K562 (cell line): ENCODE measurements around the gene ANAPC5. TPM values are rescaled to one million over a fixed set of nuclear protein-coding genes. Genes with fewer than 3 reads are reported as not detected.
A peak's percentile ranks its signal among the peaks of the same experiment; 100 is the strongest.
"Not testable (repeated sequence)": the region's sequence is repeated elsewhere in the genome, so short reads cannot be mapped to it uniquely, and the experiment has no call there.

ENCODE experiments used
- ATAC-seq: fragments of 200-7000 bp; cut with Tn5 transposase; 3 replicates; pipeline ENCODE4 v1.9.1; 2020; ENCODE audit warnings: moderate library complexity
- BruUV-seq: library from RNA; stranded (reverse); fragments of 400-500 nt; replicated peaks from 2 replicates; lab custom pipeline; 2021; lab: Mats Ljungman, UMichigan
- CTCF ChIA-PET: fragments of 300-600 bp; formaldehyde crosslinking; extraction: SDS; loops from one replicate; lab custom pipeline; 2021; ENCODE audit warnings: low intra/inter-chr PET ratio; lab: Yijun Ruan, JAX
- POLR2A ChIA-PET: fragments of 300-600, 350-650 bp; sonication (Branson Sonifier 250); formaldehyde crosslinking; extraction: SDS; loops from one replicate; lab custom pipeline; 2021; ENCODE audit warnings: antibody characterized with exemption, inconsistent platforms; lab: Yijun Ruan, JAX
- DNase-seq, 4 experiments: peaks; one replicate each; pipeline versions ENCODE4 v3.0.0 to v3.0.0-alpha.2; 2011 to 2018; ENCODE audit warnings: low spot score in 3 of 4, mixed read lengths in 3 of 4; ENCODE audit errors: extremely low read depth in 1 of 4
- FAIRE-seq: peaks from 2 replicates; lab custom pipeline; 2011; peaks lifted over from hg19 to GRCh38; lab: Jason Lieb, UNC
- H2AFZ ChIP-seq: 2 replicates; pipeline ENCODE4 v1.6.0; 2011; ENCODE audit warnings: low read depth, low read length, control low read depth, inconsistent platforms
- H3K27ac ChIP-seq: fragments of 200-600 bp; 3 replicates; pipeline ENCODE4 v1.8.0; 2011; ENCODE audit warnings: low read depth, mild to moderate bottlenecking, control low read depth, inconsistent platforms, low read length, moderate library complexity, mixed read lengths; ENCODE audit errors: extremely low read depth
- H3K27me3 ChIP-seq, 2 experiments: fragments of 300-600 bp in 1 of 2; 2 replicates in 1 of 2; 3 replicates in 1 of 2; pipeline versions ENCODE4 v1.6.0 to v1.8.0; 2011; ENCODE audit warnings: inconsistent platforms in 2 of 2, low read length in 2 of 2, mild to moderate bottlenecking in 1 of 2, mixed read lengths in 1 of 2, moderate library complexity in 1 of 2; ENCODE audit not compliant: control insufficient read depth in 2 of 2, insufficient read depth in 2 of 2
- H3K36me3 ChIP-seq: fragments of 300-600 bp; 3 replicates; pipeline ENCODE4 v1.8.0; 2011; ENCODE audit warnings: mild to moderate bottlenecking, low read length, inconsistent platforms; ENCODE audit not compliant: control insufficient read depth, insufficient read depth
- H3K4me1 ChIP-seq, 2 experiments: fragments of 200-600 bp in 1 of 2; replicated peaks in 1 of 2; 2 replicates in 1 of 2; 3 replicates in 1 of 2; pipeline versions ENCODE4 v1.5.1 to v1.8.0; 2011; ENCODE audit warnings: inconsistent platforms in 2 of 2, low read length in 2 of 2, mild to moderate bottlenecking in 1 of 2, mixed read lengths in 1 of 2, moderate library complexity in 1 of 2; ENCODE audit not compliant: control insufficient read depth in 2 of 2, insufficient read depth in 2 of 2
- H3K4me2 ChIP-seq: 2 replicates; pipeline ENCODE4 v1.6.1; 2011; ENCODE audit warnings: low read length, control low read depth, inconsistent platforms, mixed read lengths; ENCODE audit not compliant: insufficient read depth
- H3K4me3 ChIP-seq: fragments of 200-600 bp; sonication (generic), shearing (Covaris generic); 2 replicates; pipeline ENCODE4 v1.5.1; 2016; ENCODE audit warnings: control low read depth, inconsistent platforms
- H3K79me2 ChIP-seq: fragments of 200-600 bp; 3 replicates; pipeline ENCODE4 v1.8.0; 2011; ENCODE audit warnings: low read length, inconsistent platforms; ENCODE audit not compliant: control insufficient read depth, insufficient read depth
- H3K9ac ChIP-seq, 2 experiments: 2 replicates each; pipeline versions ENCODE4 v1.6.0 to v1.6.1; 2011; ENCODE audit warnings: low read depth in 2 of 2, low read length in 2 of 2, control low read depth in 1 of 2, inconsistent platforms in 1 of 2, mild to moderate bottlenecking in 1 of 2, mixed read lengths in 1 of 2; ENCODE audit not compliant: insufficient read depth in 1 of 2
- H3K9me1 ChIP-seq: one replicate; pipeline ENCODE4 v1.6.0; 2011; ENCODE audit warnings: inconsistent platforms, mild to moderate bottlenecking, low read length, moderate library complexity; ENCODE audit not compliant: control insufficient read depth, insufficient read depth
- H3K9me3 ChIP-seq: replicated peaks from 2 replicates; pipeline ENCODE4 v1.5.1; 2011; ENCODE audit warnings: low read depth, low read length, inconsistent platforms; ENCODE audit not compliant: control insufficient read depth, insufficient read depth
- H4K20me1 ChIP-seq: replicated peaks from 2 replicates; pipeline ENCODE4 v1.6.1; 2011; ENCODE audit warnings: low read length, inconsistent platforms, mixed read lengths; ENCODE audit not compliant: control insufficient read depth, insufficient read depth
- ASH1L ChIP-seq: fragments of 450-650 bp; IDR thresholded peaks from 2 replicates; pipeline ENCODE4 v1.6.1; 2018; ENCODE audit warnings: borderline replicate concordance, mild to moderate bottlenecking, low read depth; ENCODE audit not compliant: partially characterized antibody
- CC2D1A ChIP-seq: fragments of 450-650 bp; IDR thresholded peaks from 2 replicates; pipeline ENCODE4 v1.6.1; 2017; ENCODE audit warnings: mild to moderate bottlenecking
- MAFG ChIP-seq: fragments of 450-650 bp; conservative IDR thresholded peaks from 2 replicates; pipeline ENCODE4 v1.6.1; 2016; ENCODE audit warnings: missing genetic modification characterization, missing compliant biosample characterization
- NFYB ChIP-seq: IDR thresholded peaks from 2 replicates; pipeline ENCODE4 v1.6.1; 2011; ENCODE audit warnings: mild to moderate bottlenecking, moderate library complexity; ENCODE audit not compliant: insufficient read length; ENCODE audit errors: extremely low read depth
- RBM39 ChIP-seq: fragments of 200-400 bp; formaldehyde crosslinking; optimal IDR thresholded peaks from 2 replicates; pipeline ENCODE3; 2018; ENCODE audit warnings: low read depth, low read length
- ZBTB33 ChIP-seq: sonication (generic); formaldehyde crosslinking; IDR thresholded peaks from 2 replicates; pipeline ENCODE4 v1.8.1; 2023; ENCODE audit warnings: mild to moderate bottlenecking, missing genetic modification reagents
- ZNF316 ChIP-seq: fragments of 450-650 bp; IDR thresholded peaks from 2 replicates; pipeline ENCODE4 v1.6.1; 2016
- ZNF444 ChIP-seq: fragments of 250-450 bp; sonication (Bioruptor Pico); IDR thresholded peaks from 2 replicates; pipeline ENCODE4 v1.4.0; 2020; ENCODE audit warnings: mild to moderate bottlenecking, moderate library complexity
- WGBS: fragments of 100-300 bp; shearing (Covaris generic); methylation state at CpG from one replicate; pipeline ENCODE4 v1.1.6; 2016; ENCODE audit warnings: low coverage, mixed read lengths; ENCODE audit not compliant: insufficient coverage; ENCODE audit errors: missing lambda C conversion rate; 5-methylcytosine and 5-hydroxymethylcytosine counted together
- in situ Hi-C: fragments of 300-500 bp; cut with MboI; formaldehyde crosslinking; loops from 4 replicates; pipeline ENCODE4 v1.15.0; 2018; ENCODE audit warnings: inconsistent platforms, mixed read lengths
- intact Hi-C: fragments of 100-400 bp; cut with micrococcal nuclease; formaldehyde crosslinking; loops from 2 replicates; pipeline ENCODE4 v1.14.2; 2022
- polyA plus RNA-seq, 8 experiments: library from polyadenylated mRNA; depleted of rRNA in 4 of 8; stranded (reverse) in 5 of 8; unstranded in 3 of 8; fragments of >200 nt; fragmentation: Nextera tagmentation in 2 of 8; fragmentation: Illumina TruSeq in 1 of 8; extraction: Ambion mirVana in 2 of 8; extraction: Trizol in 1 of 8; gene quantifications; 2 replicates each; pipeline versions ENCODE4 v1.2.1 to v1.2.3, GENCODE V29; 2011 to 2014; ENCODE audit warnings: inconsistent platforms in 1 of 8, missing spikeins in 1 of 8
- total RNA-seq, 7 experiments: library from RNA; depleted of rRNA in 6 of 7; stranded (reverse); fragments of >200 nt in 6 of 7; fragmentation: Illumina TruSeq in 2 of 7; extraction: Trizol in 2 of 7; gene quantifications; 2 replicates each; pipeline versions ENCODE4 v1.2.1 to v1.2.3, GENCODE V29; 2011 to 2021; ENCODE audit warnings: low replicate concordance in 1 of 7

Gene ANAPC5
- total and polyA plus RNA-seq, 9 of the 15 experiments (the other 6 are each of a cell fraction or from before 2014, with no cell fraction given), result 136 to 315 (median 197) TPM

DNA sequence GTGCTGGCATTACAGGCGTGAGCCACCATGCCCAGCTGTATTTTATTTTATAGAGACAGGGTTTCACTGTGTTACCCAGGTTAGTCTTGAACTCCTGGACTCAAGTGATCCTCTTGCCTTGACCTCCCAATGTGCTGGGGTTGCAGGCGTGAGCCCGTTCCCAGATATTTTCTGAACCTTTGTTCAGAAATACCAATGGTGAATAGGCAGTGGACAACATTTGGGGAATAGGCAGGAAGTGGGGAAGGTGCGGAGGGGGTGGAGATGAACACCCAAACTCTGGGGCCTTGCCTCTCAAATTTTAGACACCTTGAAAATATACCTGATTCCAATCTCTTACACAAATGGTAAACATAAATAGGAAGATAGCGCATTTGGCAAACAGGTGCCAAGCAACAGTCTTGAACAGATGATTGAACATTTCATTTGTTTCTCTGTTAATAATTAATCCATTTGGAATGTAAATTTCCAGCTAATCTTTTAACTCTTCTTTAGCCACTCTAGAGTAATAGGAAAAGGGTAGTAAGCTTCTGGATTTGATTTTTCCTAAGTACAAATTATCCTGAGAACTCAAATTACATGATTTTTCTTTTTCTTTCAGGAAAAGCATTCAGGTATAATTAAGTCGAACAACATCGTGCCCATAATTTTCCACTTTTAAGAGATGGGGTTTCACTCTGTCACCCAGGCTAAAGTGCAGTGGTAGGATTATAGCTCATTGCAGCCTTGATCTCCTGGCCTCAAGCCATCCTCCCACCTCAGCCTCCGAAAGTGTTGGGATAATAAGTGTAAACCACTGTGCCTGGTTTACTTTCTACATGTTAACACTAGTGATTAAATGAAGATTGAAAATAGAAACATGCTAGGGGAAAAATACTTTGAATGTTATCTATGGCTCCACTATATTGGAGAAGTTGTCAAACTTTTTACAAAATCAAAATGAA is 24.8 kb upstream of the ANAPC5 start (continued):
- TF ChIP-seq ZNF444 (CRISPR knock-in tag), result no peak
- no peak for TF ChIP-seq RBM39

GRCh38 chr12:121374945-121375584 is 22.9 kb upstream of the ANAPC5 start:
- H2AFZ ChIP-seq, H3K4me3 ChIP-seq, ATAC-seq, DNase-seq, H3K9ac ChIP-seq, H3K9me1 ChIP-seq, CTCF ChIA-PET, in situ Hi-C loops, H3K4me2 ChIP-seq, H4K20me1 ChIP-seq, H3K9me3 ChIP-seq, BruUV-seq, H3K27me3 ChIP-seq, H3K27ac ChIP-seq, H3K4me1 ChIP-seq, H3K36me3 ChIP-seq, FAIRE-seq, intact Hi-C loops, H3K79me2 ChIP-seq: not testable (repeated sequence)
- TF ChIP-seq MAFG (tag) (0 out of 2 replicates have a peak, but pooled peaks have one; percentile 14), NFYB (peak; percentile 66), CC2D1A (peak; percentile 51; the same call in 1 of the 2 replicates), ASH1L (peak; percentile 48), ZNF316 (peak; percentile 42), ZBTB33 (0 out of 2 replicates have a peak, but pooled peaks have one; percentile 19)
- whole genome bisulfite sequencing, result 61% methylated on average over 14 of the region's 14 CpGs
- POLR2A ChIA-PET, result interaction anchor here (0.6 to 3.1 kb wide), 5 partner anchors 9 to 73 kb away, joined by 3 to 13 read pairs (median 4); no protein-coding TSS in a partner anchor

- H3K9me1 ChIP-seq, H3K27ac ChIP-seq, H3K79me2 ChIP-seq, H3K36me3 ChIP-seq, ATAC-seq, CTCF ChIA-PET, in situ Hi-C loops, H2AFZ ChIP-seq, BruUV-seq, DNase-seq, FAIRE-seq, H3K4me2 ChIP-seq, H3K9ac ChIP-seq, H4K20me1 ChIP-seq, H3K9me3 ChIP-seq, H3K4me1 ChIP-seq, intact Hi-C loops, H3K4me3 ChIP-seq, H3K27me3 ChIP-seq: not testable (repeated sequence)
- POLR2A ChIA-PET, result interaction anchor here (1.0 to 3.1 kb wide), 4 partner anchors 9 to 14 kb away, joined by 3 to 13 read pairs (median 5); no protein-coding TSS in a partner anchor
- WGBS, result 72% methylated on average over 11 of the region's 23 CpGs
Measured at GRCh38 chr12:121374336-121374735, 22.1 kb upstream of the ANAPC5 start.
